CD1c-positive myeloid dendritic cell (primary cell): Measurements from ENCODE around the gene FHIT.
"Not testable (repeated sequence)": the region's sequence is repeated elsewhere in the genome, so short reads cannot be mapped to it uniquely, and the experiment has no call there.

Source experiments
- DNase-seq: peaks from one replicate; pipeline ENCODE4 v3.0.0-alpha.2; 2016; ENCODE audit errors: extremely low spot score

Gene FHIT

DNA sequence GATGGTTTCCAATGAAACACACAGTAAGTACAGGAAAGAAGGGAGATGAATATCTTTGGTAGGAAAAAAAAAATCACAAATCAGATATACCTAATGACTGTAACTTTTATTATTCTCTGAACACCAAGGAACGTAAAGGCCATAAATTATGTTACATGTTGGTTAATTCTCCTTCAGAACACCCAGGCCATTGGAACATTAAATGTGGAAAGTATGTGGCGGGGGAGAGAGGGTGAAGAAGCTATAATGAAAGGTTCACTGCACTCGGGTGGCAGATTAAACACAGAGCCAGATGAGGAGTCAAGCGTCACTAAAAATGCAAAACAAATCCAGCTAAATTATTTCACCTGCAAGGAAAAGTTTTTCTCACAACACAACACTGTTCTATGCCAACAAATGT is 193.8 kb downstream of the FHIT start:
- no peak for DNase-seq

DNA sequence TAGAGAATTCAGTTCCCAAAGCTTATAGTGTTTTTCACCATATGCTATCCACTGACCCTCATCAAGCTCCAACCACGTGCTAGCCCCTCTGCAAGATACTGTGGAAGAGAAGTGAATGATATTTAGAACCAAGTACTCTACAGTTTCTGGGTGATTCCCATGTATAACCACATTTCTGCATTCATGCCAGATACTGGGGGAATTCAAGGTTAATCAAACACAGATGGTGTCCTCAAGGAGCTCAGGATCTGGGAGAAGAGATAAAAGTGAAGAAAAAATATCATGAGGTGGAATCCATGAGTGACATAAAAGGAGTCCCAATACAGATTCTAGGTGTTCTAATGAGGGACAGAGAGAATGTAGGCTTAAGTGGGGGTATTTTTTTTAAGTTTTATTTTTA is 195.8 kb downstream of the FHIT start:
- DNase-seq, result no peak

DNA sequence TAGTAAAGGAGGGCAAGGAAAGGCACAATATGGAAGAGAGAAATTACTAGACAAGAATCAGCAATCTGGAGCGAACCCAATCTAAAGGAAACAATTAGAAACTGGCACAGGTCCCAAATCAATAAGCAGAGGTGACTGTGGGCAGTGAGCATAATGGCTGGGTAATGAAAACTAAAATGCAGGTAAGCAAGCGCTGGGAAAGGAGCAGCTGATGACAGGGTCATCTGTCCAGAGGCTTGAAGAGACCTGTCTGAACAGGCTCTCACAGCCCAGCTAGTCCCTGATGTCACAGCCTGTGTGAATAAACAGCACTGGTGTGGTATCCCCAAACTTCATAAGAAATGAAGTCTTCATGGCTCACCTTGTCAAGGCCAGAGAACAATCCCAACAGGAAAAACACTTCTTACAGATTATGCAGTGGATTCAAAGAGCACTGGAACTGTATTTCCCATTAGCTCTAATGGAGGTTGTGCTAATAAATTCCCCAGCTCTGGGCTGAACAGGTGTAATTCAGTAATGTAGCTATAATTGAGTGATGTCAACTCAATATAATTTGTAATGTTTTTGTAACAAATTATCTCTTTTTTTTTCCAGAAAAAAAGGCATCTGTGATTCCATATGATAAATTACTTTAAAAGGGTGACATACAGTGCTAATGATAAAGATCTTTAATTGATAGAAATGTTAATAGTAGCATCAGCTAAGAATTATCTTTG is 197.3 kb downstream of the FHIT start:
- no peak for DNase-seq

DNA sequence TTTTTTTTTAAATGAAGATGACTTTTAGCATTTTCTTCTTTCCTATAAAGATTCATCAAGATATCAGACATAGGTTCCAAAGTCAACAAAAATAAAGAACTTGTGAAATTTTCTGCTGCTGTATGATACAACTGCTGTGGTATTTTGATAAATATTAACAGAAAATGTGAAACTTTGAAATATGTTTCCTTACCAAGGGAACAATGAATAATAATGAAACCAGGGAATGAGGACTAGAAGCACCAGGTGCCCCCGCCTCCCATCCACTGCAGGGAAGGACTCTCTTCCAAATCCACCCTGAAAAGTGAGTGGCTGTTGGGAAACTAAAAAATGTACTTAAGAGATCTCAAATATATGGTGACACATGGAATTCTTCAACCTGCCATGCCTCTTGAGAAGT is 198.4 kb downstream of the FHIT start:
- DNase-seq, result no peak

DNA sequence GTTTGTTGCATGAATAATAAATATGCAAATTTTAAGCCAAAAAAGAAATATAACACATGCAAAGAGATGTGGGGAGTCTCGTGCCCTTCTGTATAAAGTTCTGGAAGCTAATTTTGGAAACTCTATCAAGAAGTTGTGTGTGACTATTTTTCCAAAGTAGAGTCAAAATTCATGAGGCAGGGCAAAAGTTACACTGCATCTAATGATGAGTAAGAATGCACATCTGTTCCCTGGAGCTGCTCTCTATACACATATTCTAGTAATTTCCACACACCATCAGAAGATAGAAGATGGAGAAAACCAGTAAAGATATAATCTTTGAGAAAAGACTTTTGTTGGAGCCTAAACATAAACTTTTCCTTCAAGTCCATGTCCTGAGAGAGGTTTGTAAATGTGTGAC is 199.6 kb downstream of the FHIT start:
- DNase-seq, result no peak

DNA sequence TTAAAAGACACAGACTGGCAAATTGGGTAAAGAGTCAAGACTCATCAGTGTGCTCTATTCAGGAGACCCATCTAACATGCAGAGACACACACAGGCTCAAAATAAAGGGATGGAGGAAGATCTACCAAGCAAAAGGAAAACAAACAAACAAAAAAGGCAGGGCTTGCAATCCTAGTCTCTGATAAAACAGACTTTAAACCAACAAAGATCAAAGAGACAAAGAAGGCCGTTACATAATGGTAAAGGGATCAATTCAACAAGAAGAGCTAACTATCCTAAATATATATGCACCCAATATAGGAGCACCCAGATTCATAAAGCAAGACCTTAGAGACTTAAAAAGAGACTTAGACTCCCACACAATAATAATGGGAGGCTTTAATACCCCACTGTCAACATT is 206.1 kb downstream of the FHIT start:
- DNase-seq, result not testable (repeated sequence)

DNA sequence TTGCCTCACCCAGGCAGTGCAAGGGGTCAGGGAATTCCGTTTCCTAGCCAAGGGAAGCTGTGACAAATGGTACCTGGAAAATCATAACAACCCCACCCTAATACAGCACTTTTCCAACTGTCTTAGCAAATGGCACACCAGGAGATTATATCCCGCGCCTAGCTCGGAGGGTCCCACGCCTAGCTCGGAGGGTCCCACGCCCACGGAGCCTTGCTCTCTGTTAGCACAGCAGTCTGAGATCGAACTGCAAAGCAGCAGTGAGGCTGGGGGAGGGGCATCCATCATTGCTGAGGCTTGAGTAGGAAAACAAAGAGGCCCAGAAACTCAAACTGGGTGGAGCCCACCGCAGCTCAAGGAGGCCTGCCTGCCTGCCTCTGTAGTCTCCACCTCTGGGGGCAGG is 208.1 kb downstream of the FHIT start:
- DNase-seq, result no peak

DNA sequence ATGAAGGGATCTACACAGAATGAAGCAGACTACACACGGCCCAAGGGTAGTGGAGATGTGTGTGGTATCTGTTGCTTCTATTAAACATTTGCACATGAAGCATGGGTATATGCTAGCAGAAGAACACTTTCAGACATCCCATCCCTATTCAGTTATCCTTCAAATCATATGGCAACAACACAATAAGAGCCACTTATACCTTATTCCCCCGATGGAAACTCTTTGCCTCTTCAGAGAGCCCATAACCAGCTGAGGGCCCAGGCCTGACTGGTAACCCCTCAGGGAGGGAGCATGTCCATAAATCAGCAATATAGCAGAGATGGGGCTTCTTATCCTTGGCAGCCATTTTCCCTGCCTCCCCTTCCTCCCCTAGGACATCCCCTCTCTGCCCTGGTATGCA is 210.6 kb downstream of the FHIT start:
- no peak for DNase-seq

DNA sequence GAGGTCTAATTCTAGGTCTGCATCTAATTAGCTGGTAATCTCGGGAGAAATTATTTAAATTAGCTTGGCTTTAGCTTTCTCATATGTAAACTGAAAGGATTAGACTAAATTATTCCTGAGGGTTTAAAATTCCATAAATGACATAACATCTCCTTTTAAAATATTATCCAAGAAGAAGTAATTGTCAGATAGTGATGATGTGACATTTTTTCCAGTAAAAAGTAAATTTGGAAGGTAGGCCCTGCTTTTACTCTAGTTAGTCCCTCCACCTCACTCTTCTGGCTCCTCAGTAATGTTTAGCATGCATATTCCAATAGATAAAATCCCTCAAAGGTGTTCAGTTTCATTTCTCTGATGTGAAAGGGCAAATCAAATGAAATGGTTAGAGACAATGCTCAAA is 215.7 kb downstream of the FHIT start:
- no peak for DNase-seq

DNA sequence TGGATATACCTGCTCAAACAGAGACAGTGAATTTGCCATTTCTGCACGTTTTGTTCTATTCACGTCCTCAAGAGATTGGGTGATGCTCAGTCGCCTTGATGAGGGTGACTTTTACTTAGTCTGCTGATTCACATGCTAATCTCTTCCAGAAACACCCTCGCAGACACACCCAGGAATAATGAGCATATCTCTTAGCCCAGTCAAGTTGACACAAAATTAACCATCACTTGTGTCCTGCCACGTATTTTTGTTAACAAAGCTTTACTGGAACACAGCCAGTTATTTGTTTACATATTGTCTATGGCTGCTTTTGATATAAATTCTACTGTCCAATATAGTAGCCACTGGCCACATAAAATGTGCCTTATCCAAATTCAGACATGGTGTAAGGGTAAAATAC is 218.3 kb downstream of the FHIT start:
- DNase-seq, result no peak

DNA sequence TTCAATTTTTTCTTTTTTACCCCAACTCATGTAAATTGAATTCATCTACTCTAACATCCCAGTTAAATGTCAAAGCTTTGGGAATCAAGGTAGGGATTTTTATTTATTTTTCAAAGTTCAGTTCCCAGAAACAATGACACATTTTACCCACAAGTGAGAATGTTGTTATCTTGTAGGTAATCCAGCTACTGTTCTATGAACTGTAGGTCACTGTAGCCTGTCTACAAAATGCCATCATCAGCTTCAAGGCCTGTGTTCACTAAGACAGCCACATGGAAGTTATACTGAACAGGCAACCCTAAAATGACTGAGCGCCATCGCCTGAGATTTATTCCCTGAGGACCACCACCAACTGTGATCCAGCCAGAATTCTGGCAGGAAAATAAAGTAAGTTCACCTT is 219.7 kb downstream of the FHIT start:
- DNase-seq, result no peak

DNA sequence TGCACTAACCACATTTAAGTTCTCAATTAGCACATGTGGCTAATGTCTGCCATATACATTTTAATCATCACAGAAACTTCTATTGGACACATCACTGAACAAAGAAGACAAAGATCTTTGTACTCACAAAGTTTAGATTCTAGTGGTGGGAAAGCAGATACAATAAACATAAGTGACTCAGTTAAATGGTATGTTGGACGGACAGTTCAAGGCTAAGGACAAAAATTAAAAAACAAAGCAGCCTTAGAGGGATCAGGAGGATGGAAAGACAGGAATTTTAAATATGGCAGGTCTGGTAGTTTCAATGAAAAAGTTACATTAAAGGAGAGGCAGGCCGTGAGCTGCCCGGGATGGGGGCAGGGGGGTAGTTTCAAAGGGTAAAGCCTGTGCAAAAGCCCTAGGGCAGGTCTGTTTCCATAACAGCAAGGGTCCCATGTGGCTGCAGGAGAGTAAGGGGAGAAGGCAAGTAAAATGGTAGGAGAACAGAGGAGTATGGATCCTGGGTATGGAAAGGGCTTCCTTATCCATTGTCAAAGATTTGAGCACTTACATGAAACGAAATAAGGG is 220.7 kb downstream of the FHIT start:
- no peak for DNase-seq

DNA sequence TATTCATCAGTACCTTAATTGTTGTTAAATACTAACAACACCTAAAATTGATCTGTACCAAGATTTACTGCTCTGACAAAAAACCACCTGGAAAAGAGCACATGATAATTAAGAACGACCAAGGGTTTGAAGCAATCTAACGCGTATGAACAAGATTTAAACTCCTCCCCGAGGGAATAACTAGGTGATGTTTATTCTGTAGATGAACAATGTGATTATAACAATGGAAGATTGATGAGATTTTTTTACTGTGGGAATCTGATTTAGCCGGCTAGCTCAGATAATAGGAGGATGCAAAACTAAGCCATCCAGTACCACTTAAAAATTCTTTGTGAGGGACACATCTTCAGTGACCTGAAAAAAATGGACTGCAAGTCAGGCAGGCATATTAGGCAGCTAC is 222.1 kb downstream of the FHIT start:
- no peak for DNase-seq

DNA sequence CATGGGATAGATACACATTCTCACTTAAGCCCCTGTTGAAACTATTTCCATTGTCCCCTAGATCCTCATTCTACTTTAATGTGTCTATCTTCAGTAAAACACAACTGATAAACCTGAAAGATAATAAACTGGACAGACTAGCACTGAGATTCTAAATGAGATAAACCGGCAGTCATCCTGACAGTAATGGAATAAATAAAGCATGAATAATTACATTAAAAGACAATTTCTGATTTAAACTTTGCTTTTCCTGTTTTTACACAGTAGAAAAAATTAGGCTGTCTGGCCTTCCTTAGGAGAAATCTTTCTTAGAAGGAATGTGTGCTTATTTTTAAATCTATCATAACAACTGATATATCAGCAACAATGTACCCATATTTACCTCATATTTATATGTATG is 232.4 kb downstream of the FHIT start:
- DNase-seq, result no peak

DNA sequence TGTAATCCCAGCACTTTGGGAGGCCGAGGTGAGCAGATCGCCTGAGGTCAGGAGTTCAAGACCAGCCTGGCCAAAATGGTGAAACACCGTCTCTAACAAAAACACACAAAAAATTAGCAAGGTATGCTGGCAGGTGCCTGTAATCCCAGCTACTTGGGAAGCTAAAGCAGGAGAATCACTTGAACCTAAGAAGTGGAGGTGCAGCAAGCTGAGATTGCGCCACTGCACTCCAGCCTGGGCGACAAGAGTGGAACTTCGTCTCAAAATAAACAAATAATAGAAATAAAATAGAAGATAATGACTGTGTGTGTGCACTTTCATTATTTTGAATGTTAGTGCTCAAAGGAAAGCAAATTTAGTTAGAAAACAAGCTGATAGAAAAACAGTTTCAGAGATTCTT is 234.2 kb downstream of the FHIT start:
- not testable (repeated sequence) for DNase-seq

DNA sequence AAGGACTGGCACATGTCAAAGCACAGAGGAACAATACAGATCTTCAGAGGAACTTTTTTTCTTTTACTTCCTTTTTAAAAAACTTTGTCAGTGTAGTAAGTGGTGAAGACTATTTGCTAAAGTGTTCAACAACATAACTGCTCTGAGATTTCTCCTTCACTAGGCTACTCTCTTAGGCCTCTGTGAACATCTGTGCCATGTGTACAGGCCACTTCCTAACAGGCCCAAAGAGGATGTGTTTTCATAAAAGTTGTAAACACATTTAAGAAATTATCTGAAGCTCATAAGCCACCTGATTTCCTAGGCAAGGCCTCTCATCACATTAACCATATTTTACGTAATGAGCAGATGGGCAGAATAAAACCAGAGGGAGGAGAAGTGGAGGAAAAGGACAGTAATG is 235.4 kb downstream of the FHIT start:
- no peak for DNase-seq

DNA sequence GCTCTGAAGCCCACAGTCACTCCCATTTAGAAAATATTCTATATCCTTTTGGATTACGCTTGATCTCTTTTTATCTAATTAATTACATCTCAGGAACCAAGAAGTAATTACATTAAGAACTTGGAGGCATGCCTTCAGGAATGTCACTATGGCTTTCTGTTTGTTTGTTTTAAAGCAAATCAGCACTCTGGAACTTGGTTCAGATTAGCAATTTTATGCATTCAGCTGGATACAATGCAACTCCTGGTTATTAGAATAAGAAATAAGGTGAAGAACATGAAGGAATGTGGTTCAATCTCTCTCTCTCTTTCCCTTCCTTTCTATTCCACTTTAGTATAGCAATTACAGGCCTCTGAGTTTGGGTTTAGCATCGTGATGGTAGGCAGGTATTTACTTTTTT is 235.8 kb downstream of the FHIT start:
- DNase-seq, result no peak

DNA sequence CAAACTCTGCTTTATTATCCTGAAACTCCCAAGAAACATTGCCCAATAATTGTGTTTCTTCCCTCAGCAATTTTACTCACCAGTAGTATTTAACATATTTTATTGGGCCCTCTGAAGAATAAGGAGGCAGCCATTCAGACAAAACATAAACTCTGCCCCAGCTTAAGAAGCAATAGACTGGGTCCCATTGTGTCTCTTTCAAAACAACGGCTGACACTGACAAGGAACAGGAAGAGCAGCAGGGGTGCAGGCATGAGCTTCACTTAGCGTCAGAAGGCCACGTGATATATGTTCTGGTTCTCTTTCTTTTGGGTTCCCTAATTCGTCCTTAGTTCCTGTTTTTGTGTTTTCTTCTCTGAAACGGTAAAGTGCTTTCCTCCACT is 242.3 kb downstream of the FHIT start:
- DNase-seq, result peak; percentile 65

DNA sequence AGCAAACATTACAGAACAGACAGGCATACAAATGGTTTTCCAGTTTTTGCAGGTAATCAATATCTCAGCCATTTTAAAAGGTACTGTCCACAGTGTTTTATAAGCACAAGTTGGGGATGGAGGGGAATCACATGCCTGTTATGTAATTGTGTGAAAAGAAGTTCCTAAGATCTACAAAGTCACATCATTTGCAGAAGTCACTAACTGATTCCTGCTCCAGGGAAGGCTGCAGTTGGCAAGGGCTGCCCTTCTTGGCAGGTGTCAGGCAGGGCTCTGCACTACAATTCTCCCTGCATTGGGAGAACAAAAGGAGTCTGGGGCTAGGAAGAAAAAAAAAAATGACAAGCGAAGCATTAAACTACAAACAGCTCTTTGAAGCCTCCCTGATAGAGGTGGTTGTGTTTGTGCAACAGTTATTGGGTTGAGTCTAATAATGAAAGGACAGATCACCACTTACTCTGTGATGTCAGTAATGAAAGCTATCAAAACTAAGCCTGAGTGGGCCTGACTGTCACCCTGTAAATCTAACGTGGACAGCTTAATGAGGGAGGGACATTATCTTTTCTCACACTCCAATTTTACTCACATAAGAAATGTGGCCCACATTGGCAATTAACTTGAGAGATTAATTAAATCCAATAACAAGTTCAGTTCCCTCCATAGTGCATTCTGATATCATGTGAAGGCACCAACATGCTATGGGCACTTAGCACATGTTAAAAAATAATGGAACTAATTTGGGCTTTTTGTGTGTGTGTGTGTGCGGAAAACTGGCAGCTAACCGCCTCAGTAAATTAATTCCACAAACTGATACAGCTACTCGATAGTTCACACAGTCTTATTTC is 242.9 kb downstream of the FHIT start:
- DNase-seq, result no peak

DNA sequence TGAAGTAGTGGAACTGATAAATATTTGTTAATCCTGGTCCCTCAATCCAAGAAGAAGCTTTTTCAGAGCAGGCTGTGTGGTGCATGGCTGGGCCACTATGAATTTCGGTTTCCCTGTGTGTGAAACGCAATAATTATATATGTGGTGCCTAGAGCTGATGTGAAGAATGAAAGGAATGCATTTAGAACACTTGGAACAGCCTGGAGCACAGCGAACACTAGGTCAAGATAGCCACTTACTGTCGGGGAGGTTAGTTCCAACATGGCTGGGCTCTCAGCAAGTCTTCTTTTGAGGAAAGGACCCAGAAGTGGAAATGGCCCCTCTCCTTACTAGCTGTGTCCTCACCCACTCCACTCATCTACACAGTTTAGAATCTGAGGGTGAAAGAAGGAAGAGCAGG is 245.7 kb downstream of the FHIT start:
- DNase-seq, result no peak

DNA sequence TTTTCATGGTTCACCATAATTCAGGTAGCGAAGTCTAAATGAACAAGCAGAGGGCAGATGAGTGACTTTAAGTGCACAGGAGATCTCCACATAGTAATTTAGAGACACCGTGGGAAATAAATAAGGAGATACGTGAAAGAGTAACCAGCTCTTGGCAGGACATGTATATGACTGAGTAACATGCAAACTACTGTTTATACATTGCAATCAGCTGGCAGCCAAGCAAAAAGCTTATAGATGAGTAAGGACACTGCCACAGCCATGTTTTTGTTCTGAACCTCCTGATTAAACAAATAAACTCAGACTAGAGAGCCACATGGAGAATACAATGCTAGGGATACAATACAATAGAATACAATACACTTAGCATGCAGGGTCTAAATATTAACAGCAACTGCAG is 252.4 kb downstream of the FHIT start:
- no peak for DNase-seq

DNA sequence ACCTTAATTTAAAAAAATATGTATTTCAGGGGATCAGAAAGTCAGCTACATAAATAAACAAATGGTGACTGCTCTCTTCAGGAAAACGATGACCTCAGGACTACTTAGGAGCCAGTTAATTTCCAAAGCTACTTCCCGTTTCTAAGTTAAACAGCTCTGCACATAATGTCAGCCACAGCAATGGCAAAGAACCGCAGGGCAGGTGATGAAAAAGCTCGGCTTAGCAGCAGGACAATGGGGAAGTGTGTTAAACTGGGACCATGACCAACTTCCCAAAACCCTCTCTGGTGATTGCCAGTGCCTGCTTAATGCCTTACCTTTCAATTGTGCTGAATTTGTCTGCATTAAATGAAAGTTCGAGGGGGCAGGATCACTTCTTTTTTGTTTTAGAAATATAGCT is 258.9 kb downstream of the FHIT start:
- peak; percentile 60 for DNase-seq

DNA sequence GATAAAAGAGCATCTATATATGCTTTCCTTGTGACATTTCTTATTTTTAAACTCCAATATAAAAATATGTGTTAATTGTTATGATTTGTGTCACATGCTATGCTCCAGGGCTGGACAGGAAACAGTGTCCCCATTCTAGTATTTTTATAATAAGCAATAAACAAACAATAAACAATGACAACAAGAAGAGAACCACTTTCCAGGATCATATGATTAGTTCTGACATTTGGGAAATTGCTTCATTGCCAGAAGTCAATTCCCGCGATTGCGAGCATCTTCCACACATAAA is 260.9 kb downstream of the FHIT start:
- DNase-seq, result no peak
